Measurements from ENCODE around the gene FNDC8. TPM values are rescaled to one million over a fixed set of nuclear protein-coding genes. Genes with fewer than 3 reads are reported as not detected.

The FNDC8 gene
- total RNA-seq, 1 experiment from 2014 or later, result not detected

DNA sequence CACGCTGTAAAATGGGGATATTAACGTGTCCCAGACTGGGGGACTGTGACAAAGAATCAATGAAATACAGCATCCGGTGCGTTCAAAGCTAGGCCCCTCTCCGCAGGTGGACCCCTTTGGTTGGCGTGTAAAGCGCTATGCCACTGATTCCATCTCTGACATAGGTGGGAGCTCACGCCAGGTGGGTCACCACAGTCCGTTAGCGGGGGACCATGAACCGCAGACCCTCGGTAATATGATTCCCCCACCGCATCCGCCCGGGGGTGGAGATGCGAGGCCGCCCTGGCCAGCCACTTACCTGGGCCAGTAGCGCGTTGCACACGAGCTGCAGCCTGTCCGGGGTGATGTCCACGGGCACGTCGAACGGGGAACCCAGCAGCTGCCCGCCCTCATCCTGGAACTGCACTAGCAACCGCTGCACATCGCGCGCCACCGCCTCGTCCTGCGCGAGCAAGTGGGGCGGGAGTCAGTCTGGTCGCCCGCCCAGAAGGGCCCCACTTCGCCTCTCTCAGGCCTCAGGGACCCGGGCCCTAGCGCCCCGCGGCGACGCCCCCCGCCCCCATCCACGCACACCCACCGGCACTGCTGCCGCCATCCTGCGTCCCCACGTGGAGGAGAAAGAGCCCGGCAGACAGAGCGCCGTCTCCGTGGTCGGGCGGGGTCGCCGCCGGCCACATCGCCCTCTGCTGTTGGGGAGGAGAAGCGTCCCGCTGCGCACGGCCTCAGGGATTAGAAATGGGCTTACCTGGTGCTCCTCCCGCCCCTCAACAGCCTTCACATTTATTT is 20.5 kb downstream of the FNDC8 start, which contains the start of gene NLE1 (continued):
- TF ChIP-seq, protein P1, sequence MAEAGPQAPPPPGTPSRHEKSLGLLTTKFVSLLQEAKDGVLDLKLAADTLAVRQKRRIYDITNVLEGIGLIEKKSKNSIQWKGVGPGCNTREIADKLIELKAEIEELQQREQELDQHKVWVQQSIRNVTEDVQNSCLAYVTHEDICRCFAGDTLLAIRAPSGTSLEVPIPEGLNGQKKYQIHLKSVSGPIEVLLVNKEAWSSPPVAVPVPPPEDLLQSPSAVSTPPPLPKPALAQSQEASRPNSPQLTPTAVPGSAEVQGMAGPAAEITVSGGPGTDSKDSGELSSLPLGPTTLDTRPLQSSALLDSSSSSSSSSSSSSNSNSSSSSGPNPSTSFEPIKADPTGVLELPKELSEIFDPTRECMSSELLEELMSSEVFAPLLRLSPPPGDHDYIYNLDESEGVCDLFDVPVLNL (CRISPR knock-in tag; IDR thresholded peaks at IDR 0.05; ENCODE audit: borderline replicate concordance, low read depth), result peak; percentile 43; the same call in 1 of the 2 replicates

DNA sequence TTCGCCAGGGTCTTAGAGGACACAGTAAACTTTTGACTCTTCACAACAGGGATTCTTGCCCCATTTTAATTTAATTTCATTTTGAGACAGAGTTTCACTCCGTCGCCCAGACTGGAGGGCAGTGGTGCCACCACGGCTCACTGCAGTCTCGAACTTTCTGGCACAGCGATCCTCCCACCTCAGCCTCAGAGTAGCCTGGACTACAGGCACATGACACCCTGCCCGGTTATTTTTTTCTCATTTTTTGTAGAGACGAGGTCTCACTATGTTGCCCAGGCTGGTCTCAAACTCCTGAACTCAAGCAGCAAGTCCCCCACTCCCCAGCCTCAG is 21.0 kb downstream of the FNDC8 start:
- TF ChIP-seq, protein P2, sequence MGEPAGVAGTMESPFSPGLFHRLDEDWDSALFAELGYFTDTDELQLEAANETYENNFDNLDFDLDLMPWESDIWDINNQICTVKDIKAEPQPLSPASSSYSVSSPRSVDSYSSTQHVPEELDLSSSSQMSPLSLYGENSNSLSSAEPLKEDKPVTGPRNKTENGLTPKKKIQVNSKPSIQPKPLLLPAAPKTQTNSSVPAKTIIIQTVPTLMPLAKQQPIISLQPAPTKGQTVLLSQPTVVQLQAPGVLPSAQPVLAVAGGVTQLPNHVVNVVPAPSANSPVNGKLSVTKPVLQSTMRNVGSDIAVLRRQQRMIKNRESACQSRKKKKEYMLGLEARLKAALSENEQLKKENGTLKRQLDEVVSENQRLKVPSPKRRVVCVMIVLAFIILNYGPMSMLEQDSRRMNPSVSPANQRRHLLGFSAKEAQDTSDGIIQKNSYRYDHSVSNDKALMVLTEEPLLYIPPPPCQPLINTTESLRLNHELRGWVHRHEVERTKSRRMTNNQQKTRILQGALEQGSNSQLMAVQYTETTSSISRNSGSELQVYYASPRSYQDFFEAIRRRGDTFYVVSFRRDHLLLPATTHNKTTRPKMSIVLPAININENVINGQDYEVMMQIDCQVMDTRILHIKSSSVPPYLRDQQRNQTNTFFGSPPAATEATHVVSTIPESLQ (CRISPR knock-in tag; IDR thresholded peaks at IDR 0.05), result no peak
- 0 out of 2 replicates have a peak, but pooled peaks have one; percentile 12 for TF ChIP-seq KAT7 (CRISPR knock-in tag; IDR thresholded peaks at IDR 0.05; ENCODE audit: borderline replicate concordance)
- no peak for TF ChIP-seq GTF2I (CRISPR knock-in tag; conservative IDR thresholded peaks at IDR 0.05)
- TF ChIP-seq MYBL2 (CRISPR knock-in tag; IDR thresholded peaks at IDR 0.05), result peak; percentile 62; the same call in 1 of the 2 replicates
- ChIA-PET CTCF (no interaction called here), POLR2A (no interaction called here)
- H3K4me1 Mint-ChIP-seq, result peaks cover 13% of the 10 kb centered on the region
- no peak for DNase-seq (ENCODE audit: low spot score)
- H3K4me3 Mint-ChIP-seq, result peak overlapping the region; percentile 81
- peaks cover 19% of the 10 kb centered on the region for H3K36me3 Mint-ChIP-seq
- no peaks in the 10 kb centered on the region for H3K9me3 Mint-ChIP-seq
- no peak overlapping the region for H3K27ac Mint-ChIP-seq
- H3K27me3 Mint-ChIP-seq (ENCODE audit: low read depth), result no peaks in the 10 kb centered on the region; the same call in 1 of the 2 replicates
- peak; percentile 18 for ATAC-seq

DNA sequence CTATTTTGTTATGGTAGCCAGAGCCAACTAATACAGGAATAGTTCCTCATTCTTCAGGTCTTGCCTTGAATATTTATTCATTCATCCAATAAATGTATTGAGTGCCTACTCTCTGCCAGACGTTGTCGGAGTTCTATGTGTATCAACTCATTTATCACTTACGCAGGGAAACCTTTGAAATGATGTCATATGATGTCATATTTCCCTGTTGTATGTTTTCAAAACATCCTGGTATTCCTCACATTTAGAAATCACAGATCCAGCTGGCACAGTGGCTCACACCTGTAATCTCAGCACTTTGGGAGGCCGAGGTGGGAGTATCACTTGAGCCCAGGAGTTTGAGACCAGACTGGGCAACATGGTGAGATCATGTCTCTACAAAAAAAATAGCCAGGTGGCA is 23.4 kb downstream of the FNDC8 start:
- Mint-ChIP-seq H3K36me3 (no peaks in the 10 kb centered on the region), H3K27me3 (ENCODE audit: low read depth) (peaks cover 2% of the 10 kb centered on the region), H3K4me3 (no peak overlapping the region), H3K27ac (no peak overlapping the region), H3K4me1 (peaks cover 20% of the 10 kb centered on the region), H3K9me3 (no peaks in the 10 kb centered on the region)
- TF ChIP-seq TEAD4 (CRISPR knock-in tag; IDR thresholded peaks at IDR 0.05), result no peak
- TF ChIP-seq JAZF1 (CRISPR knock-in tag; IDR thresholded peaks at IDR 0.05), result no peak
- no peak for TF ChIP-seq CREM (CRISPR knock-in tag; IDR thresholded peaks at IDR 0.05)
- TF ChIP-seq, protein P3, sequence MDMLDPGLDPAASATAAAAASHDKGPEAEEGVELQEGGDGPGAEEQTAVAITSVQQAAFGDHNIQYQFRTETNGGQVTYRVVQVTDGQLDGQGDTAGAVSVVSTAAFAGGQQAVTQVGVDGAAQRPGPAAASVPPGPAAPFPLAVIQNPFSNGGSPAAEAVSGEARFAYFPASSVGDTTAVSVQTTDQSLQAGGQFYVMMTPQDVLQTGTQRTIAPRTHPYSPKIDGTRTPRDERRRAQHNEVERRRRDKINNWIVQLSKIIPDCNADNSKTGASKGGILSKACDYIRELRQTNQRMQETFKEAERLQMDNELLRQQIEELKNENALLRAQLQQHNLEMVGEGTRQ (CRISPR knock-in tag; IDR thresholded peaks at IDR 0.05), result no peak
- TF ChIP-seq, protein P4, sequence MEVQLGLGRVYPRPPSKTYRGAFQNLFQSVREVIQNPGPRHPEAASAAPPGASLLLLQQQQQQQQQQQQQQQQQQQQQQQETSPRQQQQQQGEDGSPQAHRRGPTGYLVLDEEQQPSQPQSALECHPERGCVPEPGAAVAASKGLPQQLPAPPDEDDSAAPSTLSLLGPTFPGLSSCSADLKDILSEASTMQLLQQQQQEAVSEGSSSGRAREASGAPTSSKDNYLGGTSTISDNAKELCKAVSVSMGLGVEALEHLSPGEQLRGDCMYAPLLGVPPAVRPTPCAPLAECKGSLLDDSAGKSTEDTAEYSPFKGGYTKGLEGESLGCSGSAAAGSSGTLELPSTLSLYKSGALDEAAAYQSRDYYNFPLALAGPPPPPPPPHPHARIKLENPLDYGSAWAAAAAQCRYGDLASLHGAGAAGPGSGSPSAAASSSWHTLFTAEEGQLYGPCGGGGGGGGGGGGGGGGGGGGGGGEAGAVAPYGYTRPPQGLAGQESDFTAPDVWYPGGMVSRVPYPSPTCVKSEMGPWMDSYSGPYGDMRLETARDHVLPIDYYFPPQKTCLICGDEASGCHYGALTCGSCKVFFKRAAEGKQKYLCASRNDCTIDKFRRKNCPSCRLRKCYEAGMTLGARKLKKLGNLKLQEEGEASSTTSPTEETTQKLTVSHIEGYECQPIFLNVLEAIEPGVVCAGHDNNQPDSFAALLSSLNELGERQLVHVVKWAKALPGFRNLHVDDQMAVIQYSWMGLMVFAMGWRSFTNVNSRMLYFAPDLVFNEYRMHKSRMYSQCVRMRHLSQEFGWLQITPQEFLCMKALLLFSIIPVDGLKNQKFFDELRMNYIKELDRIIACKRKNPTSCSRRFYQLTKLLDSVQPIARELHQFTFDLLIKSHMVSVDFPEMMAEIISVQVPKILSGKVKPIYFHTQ (CRISPR knock-in tag; IDR thresholded peaks at IDR 0.05), result no peak
- POLR2A ChIA-PET, result no interaction called here
- CTCF ChIA-PET, result no interaction called here
- DNase-seq (ENCODE audit: low spot score) (no peak), ATAC-seq (no peak)

DNA sequence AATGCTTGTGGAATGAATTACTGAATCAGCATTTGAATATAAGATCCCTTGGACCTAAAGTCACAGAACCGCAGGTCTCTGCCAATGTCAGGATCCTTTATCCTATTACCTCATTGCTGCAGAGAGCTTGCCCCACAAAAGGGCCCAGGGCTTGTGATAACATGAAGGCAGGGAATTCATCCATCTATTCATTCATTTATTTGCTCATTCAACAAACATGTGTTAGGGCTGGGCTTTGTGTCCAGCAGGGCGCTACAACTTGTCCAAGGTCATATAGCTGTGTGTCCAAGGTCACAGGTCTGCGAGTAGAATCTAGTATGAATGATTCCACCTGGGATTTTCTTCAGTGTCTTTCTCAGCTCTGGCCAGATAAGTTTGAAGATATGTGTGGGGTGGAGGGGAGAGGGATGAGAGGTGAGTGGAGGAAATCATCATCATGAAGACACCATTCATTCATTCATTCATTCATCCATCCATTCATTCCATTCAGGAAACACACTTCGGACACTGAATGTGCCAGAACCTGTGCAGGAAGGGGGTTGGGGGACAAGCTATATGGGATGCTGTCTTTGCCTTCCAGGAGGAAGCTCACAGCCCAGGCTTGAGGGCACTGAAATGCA is 24.9 kb downstream of the FNDC8 start:
- POLR2A ChIA-PET, result no interaction called here
- Mint-ChIP-seq H3K27ac (no peak overlapping the region), H3K9me3 (no peaks in the 10 kb centered on the region), H3K36me3 (no peaks in the 10 kb centered on the region), H3K4me3 (no peak overlapping the region), H3K27me3 (ENCODE audit: low read depth) (peaks cover 2% of the 10 kb centered on the region), H3K4me1 (peaks cover 16% of the 10 kb centered on the region)
- ATAC-seq (no peak), DNase-seq (ENCODE audit: low spot score) (no peak)
- CTCF ChIA-PET, result interaction anchor here (0.6 to 1.3 kb wide), 3 partner anchors 16 to 393 kb away, joined by 3 to 5 read pairs (median 3); partner anchors contain the start of gene SLFN5
- TF ChIP-seq SOX15 (CRISPR knock-in tag; IDR thresholded peaks at IDR 0.05) (no peak), ZNF219 (CRISPR knock-in tag; IDR thresholded peaks at IDR 0.05; ENCODE audit: borderline replicate concordance) (no peak), TEAD4 (CRISPR knock-in tag; IDR thresholded peaks at IDR 0.05) (no peak), ZNF263 (CRISPR knock-in tag; IDR thresholded peaks at IDR 0.05; ENCODE audit: low read depth) (no peak), SMAD3 (CRISPR knock-in tag; IDR thresholded peaks at IDR 0.05; ENCODE audit: borderline replicate concordance) (no peak), TP53 (CRISPR knock-in tag; IDR thresholded peaks at IDR 0.05) (no peak), JUN (CRISPR knock-in tag; IDR thresholded peaks at IDR 0.05) (no peak), ZBTB21 (CRISPR knock-in tag; IDR thresholded peaks at IDR 0.05; ENCODE audit: borderline replicate concordance) (no peak)
- TF ChIP-seq, protein P5, sequence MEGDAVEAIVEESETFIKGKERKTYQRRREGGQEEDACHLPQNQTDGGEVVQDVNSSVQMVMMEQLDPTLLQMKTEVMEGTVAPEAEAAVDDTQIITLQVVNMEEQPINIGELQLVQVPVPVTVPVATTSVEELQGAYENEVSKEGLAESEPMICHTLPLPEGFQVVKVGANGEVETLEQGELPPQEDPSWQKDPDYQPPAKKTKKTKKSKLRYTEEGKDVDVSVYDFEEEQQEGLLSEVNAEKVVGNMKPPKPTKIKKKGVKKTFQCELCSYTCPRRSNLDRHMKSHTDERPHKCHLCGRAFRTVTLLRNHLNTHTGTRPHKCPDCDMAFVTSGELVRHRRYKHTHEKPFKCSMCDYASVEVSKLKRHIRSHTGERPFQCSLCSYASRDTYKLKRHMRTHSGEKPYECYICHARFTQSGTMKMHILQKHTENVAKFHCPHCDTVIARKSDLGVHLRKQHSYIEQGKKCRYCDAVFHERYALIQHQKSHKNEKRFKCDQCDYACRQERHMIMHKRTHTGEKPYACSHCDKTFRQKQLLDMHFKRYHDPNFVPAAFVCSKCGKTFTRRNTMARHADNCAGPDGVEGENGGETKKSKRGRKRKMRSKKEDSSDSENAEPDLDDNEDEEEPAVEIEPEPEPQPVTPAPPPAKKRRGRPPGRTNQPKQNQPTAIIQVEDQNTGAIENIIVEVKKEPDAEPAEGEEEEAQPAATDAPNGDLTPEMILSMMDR (IDR thresholded peaks at IDR 0.05), result no peak
- TF ChIP-seq, protein P6, sequence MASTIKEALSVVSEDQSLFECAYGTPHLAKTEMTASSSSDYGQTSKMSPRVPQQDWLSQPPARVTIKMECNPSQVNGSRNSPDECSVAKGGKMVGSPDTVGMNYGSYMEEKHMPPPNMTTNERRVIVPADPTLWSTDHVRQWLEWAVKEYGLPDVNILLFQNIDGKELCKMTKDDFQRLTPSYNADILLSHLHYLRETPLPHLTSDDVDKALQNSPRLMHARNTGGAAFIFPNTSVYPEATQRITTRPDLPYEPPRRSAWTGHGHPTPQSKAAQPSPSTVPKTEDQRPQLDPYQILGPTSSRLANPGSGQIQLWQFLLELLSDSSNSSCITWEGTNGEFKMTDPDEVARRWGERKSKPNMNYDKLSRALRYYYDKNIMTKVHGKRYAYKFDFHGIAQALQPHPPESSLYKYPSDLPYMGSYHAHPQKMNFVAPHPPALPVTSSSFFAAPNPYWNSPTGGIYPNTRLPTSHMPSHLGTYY (CRISPR knock-in tag; IDR thresholded peaks at IDR 0.05), result no peak
